Endothelial cell of umbilical vein (primary cell): Measurements from ENCODE around the gene MST1. TPM values are rescaled to one million over a fixed set of nuclear protein-coding genes. Genes with fewer than 3 reads are reported as not detected.

Experiments used
- BruUV-seq: library from RNA; stranded (reverse); fragments of 400-500 nt; replicated peaks from 2 replicates; lab custom pipeline; 2021; lab: Mats Ljungman, UMichigan
- CTCF ChIA-PET: fragments of 300-600, 350-600 bp; sonication (Branson Sonifier 250); formaldehyde crosslinking; loops from one replicate; lab custom pipeline; 2021; ENCODE audit warnings: antibody characterized with exemption, inconsistent platforms; lab: Charles Lee
- POLR2A ChIA-PET: fragments of 300-600, 350-600 bp; sonication (Branson Sonifier 250); formaldehyde crosslinking; loops from one replicate; lab custom pipeline; 2021; ENCODE audit warnings: antibody characterized with exemption, inconsistent platforms; lab: Charles Lee
- DNase-seq: peaks from one replicate; pipeline ENCODE4 v3.0.0-alpha.2; 2011; ENCODE audit warnings: low read depth, low spot score
- FAIRE-seq: peaks from 2 replicates; lab custom pipeline; 2011; peaks lifted over from hg19 to GRCh38; lab: Jason Lieb, UNC
- H2AFZ ChIP-seq: 2 replicates; pipeline ENCODE4 v1.6.0; 2012; ENCODE audit warnings: low read depth, low read length, control low read depth, inconsistent platforms
- H3K27ac ChIP-seq: 2 replicates; pipeline ENCODE4 v1.5.1; 2011; ENCODE audit warnings: low read depth, mild to moderate bottlenecking, control low read depth, low read length, moderate library complexity; ENCODE audit not compliant: insufficient read depth
- H3K27me3 ChIP-seq, 2 experiments: 2 replicates each; pipeline versions ENCODE4 v1.6.0 to v1.6.1; 2011; ENCODE audit warnings: low read length in 2 of 2, mixed read lengths in 1 of 2; ENCODE audit not compliant: control insufficient read depth in 2 of 2, insufficient read depth in 2 of 2
- H3K36me3 ChIP-seq, 2 experiments: 2 replicates in 1 of 2; 3 replicates in 1 of 2; pipeline ENCODE4 v1.5.1; 2011; ENCODE audit warnings: low read length in 2 of 2, mild to moderate bottlenecking in 1 of 2, moderate library complexity in 1 of 2; ENCODE audit not compliant: control insufficient read depth in 2 of 2, insufficient read depth in 2 of 2; ENCODE audit errors: extremely low read depth in 1 of 2
- H3K4me1 ChIP-seq: 3 replicates; pipeline ENCODE4 v1.5.1; 2011; ENCODE audit warnings: mild to moderate bottlenecking, low read length; ENCODE audit not compliant: control insufficient read depth, insufficient read depth; ENCODE audit errors: extremely low read depth
- H3K4me2 ChIP-seq: 2 replicates; pipeline ENCODE4 v1.6.1; 2011; ENCODE audit warnings: low read length, control low read depth, mixed read lengths; ENCODE audit not compliant: insufficient read depth
- H3K4me3 ChIP-seq, 3 experiments: fragments of 200-600 bp in 1 of 3; sonication (generic), shearing (Covaris generic) in 1 of 3; replicated peaks in 1 of 3; 2 replicates each; pipeline ENCODE4 v1.5.1; 2011 to 2016; ENCODE audit warnings: control low read depth in 3 of 3, low read length in 3 of 3, mild to moderate bottlenecking in 2 of 3, inconsistent platforms in 1 of 3, low read depth in 1 of 3, moderate library complexity in 1 of 3; ENCODE audit not compliant: insufficient read depth in 1 of 3
- H3K79me2 ChIP-seq: 2 replicates; pipeline ENCODE4 v1.6.0; 2012; ENCODE audit warnings: low read length, inconsistent platforms; ENCODE audit not compliant: control insufficient read depth, insufficient read depth
- H3K9ac ChIP-seq: replicated peaks from 2 replicates; pipeline ENCODE3; 2011; ENCODE audit warnings: low read length, control low read depth; ENCODE audit not compliant: insufficient read depth; ENCODE audit errors: extremely low read depth
- H3K9me1 ChIP-seq: replicated peaks from 3 replicates; pipeline ENCODE4 v1.6.0; 2011; ENCODE audit warnings: mild to moderate bottlenecking, low read length; ENCODE audit not compliant: control insufficient read depth, insufficient read depth; ENCODE audit errors: extremely low read depth
- H3K9me3 ChIP-seq: replicated peaks from 2 replicates; pipeline ENCODE4 v1.5.1; 2012; ENCODE audit warnings: low read length, inconsistent platforms; ENCODE audit not compliant: control insufficient read depth, insufficient read depth
- H4K20me1 ChIP-seq: replicated peaks from 2 replicates; pipeline ENCODE3; 2011; ENCODE audit warnings: mild to moderate bottlenecking, low read length; ENCODE audit not compliant: control insufficient read depth, insufficient read depth; ENCODE audit errors: extremely low read depth
- CTCF ChIP-seq, 2 donors: IDR thresholded peaks; 1 replicate in 1 of 2; 2 replicates in 1 of 2; pipeline ENCODE4 v1.5.1; 2011; ENCODE audit warnings: low read length in 2 of 2, mild to moderate bottlenecking in 2 of 2, moderate library complexity in 2 of 2, control low read depth in 1 of 2, inconsistent platforms in 1 of 2, low read depth in 1 of 2; ENCODE audit not compliant: insufficient read depth in 1 of 2; ENCODE audit errors: extremely low read depth in 1 of 2
- EZH2 ChIP-seq: IDR thresholded peaks from 2 replicates; pipeline ENCODE4 v1.6.1; 2012; ENCODE audit warnings: borderline replicate concordance, low read depth, mild to moderate bottlenecking, moderate library complexity, low read length, inconsistent platforms; ENCODE audit not compliant: severe bottlenecking
- FOS ChIP-seq: IDR thresholded peaks from 2 replicates; pipeline ENCODE4 v1.6.1; 2011; ENCODE audit warnings: mild to moderate bottlenecking, low read length, moderate library complexity, borderline replicate concordance; ENCODE audit not compliant: insufficient read depth
- GATA2 ChIP-seq: IDR thresholded peaks from 2 replicates; pipeline ENCODE4 v1.7.0; 2011; ENCODE audit warnings: low read depth, mild to moderate bottlenecking, moderate library complexity, mixed read lengths, low read length; ENCODE audit not compliant: insufficient read length, insufficient read depth
- JUN ChIP-seq: IDR thresholded peaks from 2 replicates; pipeline ENCODE4 v1.6.1; 2011; ENCODE audit warnings: borderline replicate concordance, low read depth; ENCODE audit not compliant: insufficient read length, insufficient read depth
- MAX ChIP-seq: IDR thresholded peaks from 2 replicates; pipeline ENCODE4 v1.6.1; 2011; ENCODE audit not compliant: insufficient read depth, insufficient read length
- MYC ChIP-seq: IDR thresholded peaks from one replicate; pipeline ENCODE4 v1.6.1; 2011; ENCODE audit warnings: mild to moderate bottlenecking, low read depth, low read length
- POLR2A ChIP-seq: IDR thresholded peaks from 2 replicates; pipeline ENCODE4 v1.6.1; 2012; ENCODE audit warnings: low read depth, mild to moderate bottlenecking, control low read depth, low read length
- POLR2AphosphoS5 ChIP-seq: IDR thresholded peaks from 2 replicates; pipeline ENCODE4 v1.6.1; 2012; ENCODE audit warnings: low read depth, mild to moderate bottlenecking, control low read depth, low read length, moderate library complexity; ENCODE audit not compliant: insufficient read depth
- dilution Hi-C: fragments of 300-500 bp; cut with MboI; formaldehyde crosslinking; loops from one replicate; pipeline ENCODE4 v1.15.0; 2019; ENCODE audit warnings: low sequenced_read_pairs; ENCODE audit not compliant: extremely low pct_ligation_motif_present
- intact Hi-C: fragments of 100-400 bp; cut with micrococcal nuclease; formaldehyde crosslinking; loops from one replicate; pipeline ENCODE4 v1.10.0; 2022
- polyA plus RNA-seq, 4 experiments: library from polyadenylated mRNA; depleted of rRNA in 3 of 4; stranded (reverse) in 3 of 4; unstranded in 1 of 4; fragments of >200 nt; gene quantifications; 2 replicates each; pipeline versions ENCODE4 v1.2.1 to v1.2.3, GENCODE V29; 2011 to 2012; ENCODE audit warnings: missing spikeins in 1 of 4
- total RNA-seq: library from RNA; stranded (reverse); gene quantifications from 2 replicates; pipeline ENCODE4 v1.2.3, GENCODE V29; 2021

The MST1 gene
- total and polyA plus RNA-seq, 2 donors (not counting 3 experiments of a cell fraction or from before 2014, with no cell fraction given), result 6.1 to 17.5 TPM

GRCh38 chr3:49662021-49662420, 27.3 kb downstream of the MST1 start:
- no peak overlapping the region for H3K4me2 ChIP-seq
- H2AFZ ChIP-seq, result no peak overlapping the region
- H3K79me2 ChIP-seq, result no peaks in the 10 kb centered on the region
- H3K36me3 ChIP-seq, result no peaks in the 10 kb centered on the region
- TF ChIP-seq EZH2, result no peak
- TF ChIP-seq MYC, result no peak
- no peak for TF ChIP-seq POLR2AphosphoS5
- no peak for TF ChIP-seq MAX
- no peak for TF ChIP-seq POLR2A
- TF ChIP-seq JUN, result no peak
- no peak for TF ChIP-seq FOS
- no peak for TF ChIP-seq CTCF (IDR thresholded peaks at IDR 0.05; ENCODE audit: extremely low read depth in 1 of 2, insufficient read depth in 1 of 2, low read depth in 1 of 2, low read length in 2 of 2)
- TF ChIP-seq GATA2, result no peak
- FAIRE-seq (no peak), DNase-seq (no peak)
- dilution Hi-C loops (no loop called here), intact Hi-C loops (no loop called here)
- peaks cover 0 to 2% of the 10 kb centered on the region in 2 experiments for H3K27me3 ChIP-seq
- no peak overlapping the region for H3K4me3 ChIP-seq
- H3K9me1 ChIP-seq, result no peaks in the 10 kb centered on the region
- no peaks in the 10 kb centered on the region for H4K20me1 ChIP-seq
- BruUV-seq, result no TSS peak
- ChIA-PET POLR2A (no interaction called here), CTCF (interaction anchor here (5.3 kb wide), 1 partner anchor 122 kb away, joined by 34 read pairs; no protein-coding TSS in a partner anchor)
- no peak overlapping the region for H3K9ac ChIP-seq
- no peak overlapping the region for H3K27ac ChIP-seq
- H3K9me3 ChIP-seq, result no peaks in the 10 kb centered on the region
- no peaks in the 10 kb centered on the region for H3K4me1 ChIP-seq
